ENCODE measurements around the gene TRABD2B.

DNA sequence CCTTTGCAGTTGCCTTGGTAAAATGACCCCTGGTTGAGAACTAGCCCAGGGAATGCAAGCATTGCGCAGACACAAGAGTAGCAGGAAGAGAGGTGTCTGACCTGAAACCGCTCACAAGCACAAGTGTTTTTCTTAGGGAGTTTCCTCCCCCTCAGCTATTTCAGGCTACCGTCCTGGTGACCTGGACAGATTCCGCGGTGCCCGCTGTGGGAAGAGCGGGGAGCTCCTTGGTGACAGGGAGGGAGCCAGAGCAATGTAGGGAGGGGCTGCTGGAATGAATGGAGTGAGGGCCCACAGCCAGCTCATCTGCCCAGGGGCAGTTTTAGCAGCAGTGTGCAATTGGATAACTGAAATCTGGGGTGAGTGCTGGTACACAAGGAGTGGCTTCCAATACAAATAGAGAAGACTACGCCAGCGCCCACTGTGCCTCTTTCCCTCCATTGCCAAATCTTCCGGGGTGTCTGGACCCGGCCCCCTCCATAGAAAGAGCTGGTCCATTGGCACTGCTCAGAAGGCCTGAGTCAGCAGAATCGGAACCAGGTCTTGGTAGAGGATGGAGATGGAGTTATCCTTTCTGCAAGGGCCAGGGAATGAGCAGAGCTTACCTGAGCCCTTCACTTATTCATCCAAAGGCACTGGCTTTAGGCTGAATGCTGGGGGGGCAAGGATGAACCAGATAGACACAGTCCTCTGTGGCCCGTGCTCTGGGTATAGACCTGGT is 82.8 kb downstream of the TRABD2B start:
- TF ChIP-seq, protein P1, sequence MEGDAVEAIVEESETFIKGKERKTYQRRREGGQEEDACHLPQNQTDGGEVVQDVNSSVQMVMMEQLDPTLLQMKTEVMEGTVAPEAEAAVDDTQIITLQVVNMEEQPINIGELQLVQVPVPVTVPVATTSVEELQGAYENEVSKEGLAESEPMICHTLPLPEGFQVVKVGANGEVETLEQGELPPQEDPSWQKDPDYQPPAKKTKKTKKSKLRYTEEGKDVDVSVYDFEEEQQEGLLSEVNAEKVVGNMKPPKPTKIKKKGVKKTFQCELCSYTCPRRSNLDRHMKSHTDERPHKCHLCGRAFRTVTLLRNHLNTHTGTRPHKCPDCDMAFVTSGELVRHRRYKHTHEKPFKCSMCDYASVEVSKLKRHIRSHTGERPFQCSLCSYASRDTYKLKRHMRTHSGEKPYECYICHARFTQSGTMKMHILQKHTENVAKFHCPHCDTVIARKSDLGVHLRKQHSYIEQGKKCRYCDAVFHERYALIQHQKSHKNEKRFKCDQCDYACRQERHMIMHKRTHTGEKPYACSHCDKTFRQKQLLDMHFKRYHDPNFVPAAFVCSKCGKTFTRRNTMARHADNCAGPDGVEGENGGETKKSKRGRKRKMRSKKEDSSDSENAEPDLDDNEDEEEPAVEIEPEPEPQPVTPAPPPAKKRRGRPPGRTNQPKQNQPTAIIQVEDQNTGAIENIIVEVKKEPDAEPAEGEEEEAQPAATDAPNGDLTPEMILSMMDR (IDR thresholded peaks at IDR 0.05), result no peak
- no peak for TF ChIP-seq POLR2A (IDR thresholded peaks at IDR 0.05)
